ENCODE data around the gene RNU1-2. TPM values are rescaled to one million over a fixed set of nuclear protein-coding genes. Genes with fewer than 3 reads are reported as not detected.
"Not testable (repeated sequence)": the region's sequence is repeated elsewhere in the genome, so short reads cannot be mapped to it uniquely, and the experiment has no call there.

RNU1-2 gene
- polyA plus RNA-seq, 1 experiment: not detected

GRCh38 chr1:16905110-16905867 lies 9.5 kb downstream of the RNU1-2 start:
- ChIA-PET CTCF (interaction anchor here (0.8 kb wide), 1 partner anchor 56 kb away, joined by 3 read pairs; no protein-coding TSS in a partner anchor), POLR2A (interaction anchor here (0.5 to 0.9 kb wide), 5 partner anchors 9 to 392 kb away, joined by 3 to 5 read pairs (median 3); no protein-coding TSS in a partner anchor)
- Histone ChIP-seq H3K36me3 (ENCODE audit: control insufficient read depth, insufficient read depth, low read length) (no peaks in the 10 kb centered on the region), H3K27me3 (ENCODE audit: control insufficient read depth, insufficient read depth, low read length) (no peaks in the 10 kb centered on the region), H3K4me3 (ENCODE audit: low read depth, low read length) (peak overlapping the region; percentile 37)
- TF ChIP-seq CTCF (IDR thresholded peaks at IDR 0.05; ENCODE audit: insufficient read depth, low read depth, low read length): no peak
- peak; percentile 65 for DNase-seq (ENCODE audit: low read depth)

DNA sequence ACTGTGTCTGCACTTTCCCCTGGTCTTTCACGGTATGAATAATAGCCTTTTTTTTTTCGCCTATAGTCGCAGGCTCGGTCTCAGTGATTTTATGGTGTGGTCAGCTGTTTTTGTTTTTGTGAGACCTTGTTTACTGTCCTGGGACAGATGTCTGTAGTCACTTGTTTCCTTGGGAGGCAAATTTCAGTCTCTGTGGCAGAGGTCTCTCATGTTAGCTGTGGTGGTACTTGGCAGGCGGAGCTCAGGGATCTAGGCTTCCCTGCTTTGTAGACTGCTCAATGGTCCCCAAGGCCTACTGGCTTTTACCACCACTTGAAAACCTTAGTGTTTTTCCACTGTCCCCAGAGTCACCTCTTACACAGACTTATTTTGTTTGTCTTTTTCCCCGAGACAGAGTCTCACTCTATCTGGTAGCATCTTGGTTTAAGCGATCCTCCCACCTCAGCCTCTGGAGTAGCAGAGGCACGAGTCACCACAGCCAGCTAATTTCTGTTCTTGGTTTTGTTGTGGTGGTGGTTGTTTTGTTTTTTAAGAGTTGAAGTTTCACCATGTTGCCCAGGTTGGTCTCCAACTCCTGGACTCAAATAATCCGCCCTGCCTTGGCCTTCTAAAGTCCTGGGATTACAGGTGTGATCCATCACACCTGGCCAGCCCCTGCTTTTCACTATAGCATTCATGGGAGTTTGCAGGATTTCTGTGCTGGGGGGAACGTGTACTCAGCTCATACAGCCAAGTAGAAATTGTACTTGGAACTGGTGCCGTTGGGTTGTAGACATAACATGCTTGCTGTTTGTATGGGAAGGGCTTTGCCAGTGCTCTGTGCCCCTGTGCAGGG lies 10.3 kb downstream of the RNU1-2 start:
- POLR2A ChIA-PET: interaction anchor here (0.7 kb wide), 1 partner anchor 285 kb away, joined by 3 read pairs; no protein-coding TSS in a partner anchor
- no peaks in the 10 kb centered on the region for H3K36me3 ChIP-seq (ENCODE audit: control insufficient read depth, insufficient read depth, low read length)
- DNase-seq (ENCODE audit: low read depth): no peak
- no peaks in the 10 kb centered on the region for H3K27me3 ChIP-seq (ENCODE audit: control insufficient read depth, insufficient read depth, low read length)
- CTCF ChIA-PET: no interaction called here
- no peak for TF ChIP-seq CTCF (IDR thresholded peaks at IDR 0.05; ENCODE audit: insufficient read depth, low read depth, low read length)
- no peak overlapping the region for H3K4me3 ChIP-seq (ENCODE audit: low read depth, low read length)

GRCh38 chr1:16906873-16907272 lies 11.1 kb downstream of the RNU1-2 start:
- ChIA-PET CTCF (interaction anchor here (1.0 kb wide), 1 partner anchor 20 kb away, joined by 3 read pairs; no protein-coding TSS in a partner anchor), POLR2A (no interaction called here)
- TF ChIP-seq CTCF (IDR thresholded peaks at IDR 0.05; ENCODE audit: insufficient read depth, low read depth, low read length): no peak
- H3K4me3 ChIP-seq (ENCODE audit: low read depth, low read length): no peak overlapping the region
- DNase-seq (ENCODE audit: low read depth): no peak
- no peaks in the 10 kb centered on the region for H3K36me3 ChIP-seq (ENCODE audit: control insufficient read depth, insufficient read depth, low read length)
- H3K27me3 ChIP-seq (ENCODE audit: control insufficient read depth, insufficient read depth, low read length): no peaks in the 10 kb centered on the region; the same call in 1 of the 2 replicates

GRCh38 chr1:16907870-16908758 lies 12.3 kb downstream of the RNU1-2 start:
- DNase-seq (ENCODE audit: low read depth): no peak
- CTCF ChIA-PET: no interaction called here
- Histone ChIP-seq H3K36me3 (ENCODE audit: control insufficient read depth, insufficient read depth, low read length) (no peaks in the 10 kb centered on the region), H3K4me3 (ENCODE audit: low read depth, low read length) (no peak overlapping the region), H3K27me3 (ENCODE audit: control insufficient read depth, insufficient read depth, low read length) (no peaks in the 10 kb centered on the region; the same call in 1 of the 2 replicates)
- POLR2A ChIA-PET: no interaction called here
- TF ChIP-seq CTCF (IDR thresholded peaks at IDR 0.05; ENCODE audit: insufficient read depth, low read depth, low read length): no peak

GRCh38 chr1:16911851-16912721 lies 16.3 kb downstream of the RNU1-2 start:
- H3K27me3 ChIP-seq (ENCODE audit: control insufficient read depth, insufficient read depth, low read length); H3K36me3 ChIP-seq (ENCODE audit: control insufficient read depth, insufficient read depth, low read length); DNase-seq (ENCODE audit: low read depth); POLR2A ChIA-PET; H3K4me3 ChIP-seq (ENCODE audit: low read depth, low read length); CTCF ChIA-PET: not testable (repeated sequence)

DNA sequence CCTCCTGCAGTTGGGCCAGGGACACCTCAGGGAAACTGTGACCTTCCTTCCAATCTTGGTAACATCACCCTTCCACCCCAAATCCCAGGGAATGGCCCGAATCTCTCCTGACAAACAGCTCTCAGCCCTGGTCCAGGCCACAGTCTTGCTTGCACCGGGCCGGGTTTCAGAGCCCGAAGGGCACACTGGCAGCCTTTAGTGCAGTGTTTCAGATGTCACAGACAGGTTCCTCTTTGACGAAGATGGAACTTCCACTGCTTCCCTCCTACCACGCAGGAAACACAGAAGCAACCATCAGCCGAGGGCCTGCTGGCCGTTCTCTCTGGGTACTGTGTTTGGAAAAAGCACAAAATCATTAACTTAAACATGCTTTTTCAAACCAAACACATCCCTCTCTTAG lies 17.0 kb downstream of the RNU1-2 start:
- H3K4me3 ChIP-seq (ENCODE audit: low read depth, low read length); H3K27me3 ChIP-seq (ENCODE audit: control insufficient read depth, insufficient read depth, low read length); DNase-seq (ENCODE audit: low read depth); CTCF ChIA-PET; POLR2A ChIA-PET; H3K36me3 ChIP-seq (ENCODE audit: control insufficient read depth, insufficient read depth, low read length): not testable (repeated sequence)
